GM21423 (cell line): ENCODE results near the gene METTL15.
"Not testable (repeated sequence)": the region's sequence is repeated elsewhere in the genome, so short reads cannot be mapped to it uniquely, and the experiment has no call there.

ENCODE experiments used
- ATAC-seq: cut with Tn5 transposase; IDR thresholded peaks from one replicate; pipeline ENCODE4 v1.9.1; 2021; ENCODE audit warnings: mild to moderate bottlenecking, moderate library complexity; ENCODE audit not compliant: unreplicated experiment

The METTL15 gene

GRCh38 chr11:28366549-28367346, 258.6 kb downstream of the METTL15 start:
- no peak for ATAC-seq

GRCh38 chr11:28378095-28378494, 269.9 kb downstream of the METTL15 start:
- ATAC-seq: not testable (repeated sequence)
